ENCODE results near the gene IFT25.
A peak's percentile ranks its signal among the peaks of the same experiment; 100 is the strongest.
"Not testable (repeated sequence)": the region's sequence is repeated elsewhere in the genome, so short reads cannot be mapped to it uniquely, and the experiment has no call there.

IFT25 gene

DNA sequence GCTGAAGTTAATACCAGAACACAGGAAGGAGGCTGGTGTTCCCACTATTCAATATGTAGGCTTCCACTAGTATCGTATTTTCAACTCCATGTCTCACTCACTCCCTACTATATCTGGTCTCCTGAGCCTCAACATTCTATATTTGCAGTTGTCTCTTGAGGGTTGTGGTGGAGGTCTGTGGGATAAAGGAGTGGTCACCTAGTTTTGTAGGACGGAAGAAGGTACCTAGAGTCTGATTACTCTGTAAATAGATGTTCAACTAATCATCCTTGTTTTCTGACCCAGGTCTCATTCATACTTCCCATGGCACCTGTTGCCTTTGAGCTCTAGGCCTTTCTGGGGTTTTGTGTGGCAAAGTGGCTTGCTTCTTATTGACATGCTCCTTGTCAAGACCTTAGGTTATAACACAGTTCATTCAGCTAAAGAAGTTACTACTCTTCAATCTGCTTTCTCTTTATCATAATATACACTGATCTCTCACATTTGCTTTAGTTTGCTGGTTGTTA is 18.1 kb downstream of the IFT25 start:
- DNase-seq, result no peak

DNA sequence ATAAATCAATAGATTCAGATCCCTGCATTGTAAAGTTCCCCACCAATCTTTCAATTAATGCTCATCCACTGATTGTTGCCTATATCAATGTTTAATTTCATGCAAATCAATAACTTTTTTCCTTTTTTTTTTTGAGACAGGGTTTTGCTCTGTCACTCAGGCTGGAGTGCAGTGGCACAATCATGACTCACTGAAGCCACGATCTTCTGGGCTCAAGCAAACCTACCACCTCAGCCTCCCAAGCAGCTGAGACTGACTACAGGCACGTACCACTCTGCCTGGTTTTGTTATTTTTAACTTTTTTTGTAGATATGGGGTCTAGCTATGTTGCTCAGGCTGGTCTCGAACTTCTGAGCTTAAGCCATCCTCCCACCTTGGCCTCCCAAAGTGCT is 25.8 kb downstream of the IFT25 start:
- peak; percentile 21 for DNase-seq

DNA sequence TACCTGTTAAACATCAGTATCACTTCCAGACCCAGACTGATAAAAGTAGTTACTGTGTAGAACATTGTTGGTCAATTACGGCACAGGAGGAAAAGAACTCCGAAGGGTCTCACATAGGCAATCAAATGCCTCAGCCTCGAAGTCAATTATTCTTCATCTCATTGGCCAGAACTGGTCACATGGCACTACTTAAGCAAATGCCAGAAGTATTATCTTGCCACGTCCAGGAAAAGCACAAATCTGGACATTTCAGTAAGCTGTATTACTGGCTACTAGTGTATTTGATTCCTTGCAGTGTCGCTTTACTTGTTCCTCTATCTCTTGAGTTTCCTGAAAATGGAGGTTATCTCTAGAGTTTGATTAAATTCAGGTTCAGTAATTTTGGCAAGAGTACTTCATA is 27.2 kb downstream of the IFT25 start:
- DNase-seq, result no peak

DNA sequence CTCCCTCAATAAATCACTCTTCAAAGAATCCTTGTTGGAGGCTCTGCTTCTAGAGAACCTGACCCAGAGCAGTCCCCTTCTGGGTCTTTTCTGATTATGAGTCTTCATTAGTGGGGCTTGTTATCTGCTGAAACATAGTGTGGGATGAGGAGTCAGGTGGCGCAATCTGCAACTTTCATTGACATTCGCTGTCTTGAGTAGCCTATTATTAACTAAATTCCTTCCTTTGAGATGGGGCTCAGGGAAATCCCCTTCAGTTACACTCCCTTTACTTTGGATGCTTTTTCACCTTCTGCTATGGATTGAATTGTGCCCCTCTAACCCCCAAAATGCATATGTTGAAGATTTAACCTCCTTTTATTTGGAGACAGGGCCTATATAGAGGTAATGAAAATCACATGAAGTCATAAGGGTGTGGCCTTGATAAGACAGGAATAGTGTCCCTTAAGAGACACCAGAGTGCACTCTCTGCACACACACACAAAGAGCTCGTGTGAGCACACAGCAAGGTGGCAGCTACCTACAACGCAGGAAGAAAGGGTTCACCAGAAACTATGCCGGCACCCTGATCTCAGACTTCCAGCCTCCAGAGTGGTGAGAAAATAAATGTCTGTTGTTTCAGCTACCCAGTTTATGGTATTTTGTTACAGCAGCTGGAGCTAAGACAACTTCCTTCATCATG is 32.0 kb downstream of the IFT25 start:
- no peak for DNase-seq

DNA sequence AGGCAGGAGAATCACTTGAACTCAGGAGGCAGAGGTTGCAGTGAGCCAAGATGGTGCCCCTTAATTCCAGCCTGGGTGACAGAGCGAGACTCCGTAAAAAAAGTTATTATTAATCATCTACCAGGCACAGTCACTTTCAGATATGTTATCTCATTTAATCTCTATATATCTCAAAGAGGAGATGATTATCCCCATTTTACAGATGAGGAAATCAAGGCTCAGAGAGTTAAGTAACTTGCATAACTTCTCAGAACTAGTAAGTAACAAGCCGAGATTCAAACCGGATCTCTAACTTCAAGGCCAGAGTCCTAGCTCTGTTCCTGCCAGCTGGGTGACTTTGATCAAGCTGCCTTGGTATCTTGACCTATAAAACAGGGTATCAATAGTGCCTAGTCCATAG is 34.1 kb downstream of the IFT25 start:
- DNase-seq, result no peak

DNA sequence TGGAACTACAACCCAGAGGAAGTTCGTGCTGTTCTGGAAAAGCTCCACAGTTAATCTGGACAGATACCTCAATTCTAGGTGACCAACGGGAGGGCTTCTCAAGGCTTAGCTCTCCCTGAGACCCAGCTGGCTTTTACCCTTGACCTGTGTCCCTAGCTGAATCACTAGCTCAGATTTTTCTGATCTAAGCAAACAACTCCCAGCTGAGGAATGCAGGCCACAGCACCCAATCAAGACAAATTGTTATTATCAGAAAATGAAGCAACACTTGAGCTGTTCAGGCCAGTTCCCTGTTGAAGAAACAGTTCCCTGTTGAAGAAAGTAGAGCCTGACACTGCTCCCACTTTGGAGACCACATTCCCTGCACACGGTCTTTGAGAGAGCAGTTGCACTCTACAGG is 35.6 kb downstream of the IFT25 start:
- no peak for DNase-seq

DNA sequence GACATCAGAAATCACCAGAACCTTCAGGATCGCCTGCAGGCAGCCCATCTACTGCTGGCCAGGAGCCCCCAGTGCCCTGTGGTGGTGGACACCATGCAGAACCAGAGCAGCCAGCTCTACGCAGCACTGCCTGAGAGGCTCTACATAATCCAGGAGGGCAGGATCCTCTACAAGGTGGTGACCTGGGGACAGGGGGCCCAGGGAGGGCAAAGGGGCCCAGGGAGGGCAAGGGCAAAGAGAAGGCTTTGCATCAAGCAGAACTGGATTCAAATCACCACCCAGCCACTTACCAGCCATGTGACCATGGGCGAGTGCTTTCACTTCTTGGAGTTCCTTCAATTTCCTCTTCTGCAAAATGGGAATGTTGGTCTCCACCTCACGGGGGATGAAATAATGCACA is 39.4 kb downstream of the IFT25 start:
- DNase-seq, result no peak

DNA sequence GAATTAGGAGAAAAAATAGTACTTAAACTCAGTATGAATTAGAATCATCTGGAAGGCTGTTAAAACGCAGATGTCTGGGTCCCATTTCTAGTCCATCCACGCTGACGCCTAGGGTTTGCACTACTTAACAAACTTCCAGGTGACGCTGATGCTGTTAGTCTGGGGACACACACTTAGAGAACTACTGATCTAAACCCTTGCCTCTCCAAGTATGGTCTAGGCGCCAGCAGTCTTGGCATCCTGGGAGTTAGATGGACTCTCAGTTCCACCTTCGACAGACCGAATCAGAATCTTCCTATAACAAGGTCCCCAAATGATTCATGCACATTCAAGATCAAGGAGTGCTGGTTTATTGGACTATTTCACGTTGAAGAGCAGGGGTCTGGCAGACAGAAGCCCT is 40.0 kb downstream of the IFT25 start:
- no peak for DNase-seq

DNA sequence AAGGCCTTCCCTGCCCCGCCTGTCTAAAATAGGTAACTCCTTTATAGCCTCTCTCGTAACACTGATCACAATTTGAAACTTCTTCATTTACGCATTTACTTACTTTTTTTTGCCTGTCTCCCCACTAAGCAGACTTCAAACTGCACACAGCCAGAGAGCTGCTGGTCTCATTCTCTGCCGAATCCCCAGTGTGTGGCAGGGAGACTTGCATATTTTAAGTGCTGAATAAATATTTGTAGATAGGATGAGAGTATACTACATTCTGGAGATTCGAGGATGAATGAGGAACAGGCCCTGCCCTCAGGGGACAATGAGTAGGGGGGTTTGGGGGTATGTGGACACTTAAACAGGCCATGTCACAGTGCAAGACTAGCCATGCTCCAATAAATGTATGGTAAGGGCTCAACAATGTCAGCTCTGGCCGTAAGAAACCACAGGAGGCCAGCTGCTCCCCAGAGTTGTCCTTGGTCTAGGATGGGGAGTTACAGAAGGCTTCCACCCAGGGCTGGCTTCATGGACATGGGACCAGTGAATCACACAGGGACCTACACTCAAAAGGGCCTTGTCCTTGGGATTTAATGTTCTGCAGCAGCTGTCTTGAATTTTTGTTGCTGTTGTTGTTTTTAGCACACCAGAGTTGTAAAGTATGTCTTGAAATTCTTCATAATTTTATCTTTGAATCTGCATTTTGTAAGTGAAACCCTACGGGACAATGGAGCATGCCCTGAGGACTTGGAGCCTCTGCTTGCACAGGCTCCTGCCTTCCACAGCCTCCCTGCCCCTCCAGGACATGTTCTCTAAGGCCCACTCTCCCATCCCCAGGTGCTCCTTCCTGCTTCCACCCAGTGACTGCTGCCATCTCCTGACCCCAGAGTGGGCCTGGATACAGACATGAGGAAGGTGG is 43.0 kb downstream of the IFT25 start:
- no peak for DNase-seq

DNA sequence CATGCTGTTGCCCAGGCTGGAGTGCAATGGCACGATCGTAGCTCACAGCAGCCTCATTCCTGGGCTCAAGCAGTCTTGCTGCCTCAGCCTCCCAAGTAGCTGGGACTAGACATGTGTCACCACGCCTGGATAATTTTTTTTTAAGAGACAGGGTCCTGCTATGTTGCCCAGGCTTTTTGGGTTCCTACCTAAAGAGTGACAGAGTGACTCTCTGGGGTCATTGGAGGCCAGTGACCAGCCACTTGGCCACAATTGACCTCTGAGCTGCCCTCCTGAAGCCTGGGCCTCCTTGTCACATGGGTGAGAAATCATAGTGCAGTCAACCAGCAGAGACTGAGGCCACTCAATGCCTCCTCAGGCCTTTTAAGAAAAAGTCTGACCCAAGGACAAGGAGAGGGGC is 45.8 kb downstream of the IFT25 start:
- DNase-seq, result no peak

DNA sequence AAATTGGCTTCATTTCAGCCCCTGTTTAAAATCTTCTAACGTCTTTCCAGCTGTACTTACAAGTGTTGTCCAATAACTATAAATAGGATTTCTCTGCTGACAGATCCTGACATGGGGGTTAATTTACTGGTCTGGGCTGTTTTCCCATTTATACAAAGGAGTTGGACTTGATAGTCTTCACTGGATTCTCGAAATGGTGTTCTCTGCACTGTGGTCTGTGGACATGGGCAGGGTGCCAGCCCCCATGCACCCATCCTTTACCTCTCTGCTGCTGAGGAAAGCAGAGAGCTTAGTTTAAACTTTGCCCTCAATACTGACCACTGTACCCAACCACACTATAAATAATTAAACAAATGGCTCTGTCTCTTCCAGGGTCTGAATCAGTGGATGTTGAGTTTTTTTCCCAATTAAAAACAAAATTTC is 46.3 kb downstream of the IFT25 start:
- DNase-seq, result peak; percentile 79

DNA sequence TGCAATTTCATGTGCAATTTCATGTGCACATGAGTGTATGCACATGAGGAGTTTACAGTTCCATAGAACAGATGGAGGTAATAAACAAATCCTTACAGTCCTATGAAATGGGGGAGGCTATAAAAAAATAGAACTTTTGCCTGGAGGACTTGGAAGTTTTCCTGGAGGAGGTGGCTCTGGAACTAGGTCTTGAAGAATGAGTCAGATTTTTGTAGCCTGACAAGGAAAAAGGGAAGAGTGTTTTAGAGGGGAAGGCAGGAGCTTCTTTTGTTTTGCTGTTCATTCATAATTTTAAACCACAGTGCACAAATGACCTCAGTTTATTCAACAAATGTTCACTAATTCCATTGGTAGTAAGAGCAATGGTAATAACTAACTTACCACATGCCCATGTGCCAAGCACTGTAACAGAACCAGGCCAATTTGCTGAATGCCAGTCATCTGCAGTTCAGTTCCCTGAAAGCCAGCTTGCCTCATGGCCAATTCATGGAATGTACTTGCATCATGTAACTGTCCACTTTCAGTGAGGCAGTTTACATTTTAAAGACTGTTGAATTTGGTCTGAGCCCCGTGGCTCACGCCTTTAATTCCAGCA is 48.8 kb downstream of the IFT25 start:
- DNase-seq, result peak; percentile 86

DNA sequence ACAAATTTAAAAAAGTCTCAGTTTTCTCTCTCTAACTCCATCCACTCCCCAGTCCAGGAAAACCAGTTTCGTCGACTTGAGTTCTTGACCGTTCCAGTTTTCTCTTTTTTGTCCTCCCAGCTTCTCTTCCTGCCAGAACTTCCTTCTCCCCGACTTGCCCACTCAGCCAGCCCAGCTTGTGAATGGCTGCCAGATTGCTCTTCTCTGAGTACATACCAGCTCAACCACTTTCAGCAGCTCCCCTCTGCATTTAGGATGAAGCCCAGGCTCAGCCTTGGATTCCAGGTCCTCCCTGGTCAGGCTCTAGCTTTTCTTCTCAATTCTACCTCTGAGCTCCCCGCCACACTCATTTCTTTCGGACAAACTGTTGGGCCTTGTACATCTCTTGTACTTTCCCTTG is 50.1 kb downstream of the IFT25 start:
- no peak for DNase-seq

DNA sequence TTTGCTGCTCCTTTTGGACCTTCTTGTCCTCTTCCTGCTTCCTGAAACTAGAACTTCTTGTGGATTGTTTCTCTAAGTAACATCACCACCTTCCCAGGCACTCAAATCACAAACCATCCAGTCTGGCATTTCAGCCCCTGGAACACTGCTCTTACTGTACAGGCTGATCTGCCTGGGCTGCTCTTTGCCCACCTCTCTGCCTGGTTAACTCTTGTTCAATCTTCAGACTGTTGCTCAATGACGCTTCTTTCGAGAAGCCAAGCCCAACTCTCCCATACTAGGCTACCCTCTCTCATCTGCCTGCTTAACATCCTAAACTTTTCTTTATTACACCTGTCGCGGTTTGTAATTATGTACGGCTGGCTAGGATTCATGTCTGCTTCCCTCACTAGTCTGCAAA is 50.9 kb downstream of the IFT25 start:
- no peak for DNase-seq

DNA sequence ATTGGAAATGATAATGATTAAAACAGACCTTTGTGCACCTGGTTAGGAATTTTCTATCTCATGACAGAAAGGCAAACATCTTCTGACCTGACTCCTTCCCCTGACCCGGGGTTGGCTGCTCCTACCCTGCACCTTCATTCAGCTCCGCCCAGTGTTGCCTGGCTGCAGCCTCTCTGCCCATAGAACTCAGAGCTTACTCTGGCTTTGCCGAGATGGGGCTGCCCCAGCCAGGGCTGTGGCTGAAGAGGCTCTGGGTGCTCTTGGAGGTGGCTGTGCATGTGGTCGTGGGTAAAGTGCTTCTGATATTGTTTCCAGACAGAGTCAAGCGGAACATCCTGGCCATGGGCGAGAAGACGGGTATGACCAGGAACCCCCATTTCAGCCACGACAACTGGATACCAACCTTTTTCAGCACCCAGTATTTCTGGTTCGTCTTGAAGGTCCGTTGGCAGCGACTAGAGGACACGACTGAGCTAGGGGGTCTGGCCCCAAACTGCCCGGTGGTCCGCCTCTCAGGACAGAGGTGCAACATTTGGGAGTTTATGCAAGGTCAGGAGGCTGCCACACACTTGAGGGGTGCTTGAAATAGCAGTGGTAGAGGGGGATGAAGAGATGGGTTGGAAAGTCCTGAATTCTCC is 51.4 kb downstream of the IFT25 start, which contains the start of gene DIO1:
Gene DIO1 (plus strand): TSS at position 189 of the 638 bp plus-strand sequence. CDS start 24 bp downstream, at position 213.
- no peak for DNase-seq

DNA sequence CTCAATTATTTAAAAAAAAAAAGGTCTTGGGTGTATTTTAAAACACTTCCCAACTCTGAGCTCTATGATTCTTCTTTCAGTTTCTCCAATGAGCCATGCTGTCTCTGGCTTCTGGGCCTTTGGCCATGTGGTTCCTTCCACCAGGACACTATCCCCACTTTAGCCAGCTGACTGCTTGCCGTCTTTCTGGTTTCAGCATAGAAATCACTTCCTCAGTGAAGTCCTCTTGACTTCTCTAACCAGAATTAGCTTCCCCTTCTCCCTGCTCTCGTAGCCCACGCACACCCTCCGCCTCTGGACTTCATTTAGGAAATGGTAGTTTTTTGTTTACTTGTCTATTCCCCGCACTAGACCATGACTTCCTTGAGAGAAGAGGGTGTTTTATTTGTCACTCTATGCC is 52.6 kb downstream of the IFT25 start:
- DNase-seq, result no peak

DNA sequence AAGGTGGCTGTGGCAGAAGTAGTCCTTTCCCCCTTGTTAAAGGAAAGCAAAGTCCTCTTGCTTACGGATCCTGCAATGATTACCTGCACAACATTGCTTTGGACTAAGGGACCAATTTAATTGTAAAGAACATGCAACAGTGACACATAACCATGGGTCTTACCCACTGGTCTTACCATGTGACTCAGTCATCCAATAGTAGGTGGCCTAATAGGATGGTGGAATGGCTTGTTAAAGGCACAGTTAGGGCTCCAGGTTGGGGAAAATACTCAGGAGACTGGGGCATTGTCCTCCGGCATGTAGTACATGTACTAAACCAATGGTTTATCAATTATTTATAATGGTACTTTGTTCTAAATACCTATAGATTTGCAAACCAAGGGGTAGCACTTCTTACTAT is 53.8 kb downstream of the IFT25 start:
- DNase-seq, result no peak

DNA sequence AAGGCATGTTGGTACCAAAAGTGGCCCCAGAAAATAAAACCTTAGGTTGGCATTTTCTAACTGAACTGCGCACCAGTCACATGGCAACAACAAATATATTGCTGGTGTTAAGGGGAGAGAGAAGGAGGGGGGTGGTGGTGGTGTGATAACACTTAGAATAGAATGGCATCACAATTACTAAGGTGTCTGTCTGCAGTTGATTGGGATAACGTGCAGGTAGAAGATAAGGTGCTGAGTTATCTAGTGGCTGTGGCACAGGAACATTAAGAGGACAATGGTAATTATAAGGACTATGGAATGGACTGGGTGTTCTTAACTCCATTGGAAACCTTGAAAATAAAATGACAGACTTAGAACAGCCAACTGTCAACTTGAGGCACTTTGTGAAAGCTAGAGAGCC is 54.5 kb downstream of the IFT25 start:
- DNase-seq, result no peak

DNA sequence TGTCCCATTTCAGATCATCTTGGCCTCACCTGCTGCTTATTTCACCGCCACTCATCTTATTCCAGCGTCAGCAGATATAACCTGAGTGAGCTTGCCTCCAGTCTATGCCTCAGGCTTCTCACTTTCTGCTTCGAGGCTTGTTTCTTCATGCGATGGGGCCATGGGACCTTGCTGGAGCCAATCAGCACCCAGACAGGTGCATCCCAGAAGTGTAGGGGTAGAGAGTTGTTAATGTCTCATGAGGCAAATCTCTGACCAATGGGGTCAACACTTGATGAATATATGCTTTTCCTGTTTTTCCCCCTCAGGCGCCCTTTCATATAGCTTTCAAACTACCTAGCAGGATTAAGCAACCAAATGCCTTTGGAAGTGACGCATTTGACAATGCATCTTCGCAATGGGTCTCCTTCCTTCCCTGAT is 55.0 kb downstream of the IFT25 start:
- no peak for DNase-seq

DNA sequence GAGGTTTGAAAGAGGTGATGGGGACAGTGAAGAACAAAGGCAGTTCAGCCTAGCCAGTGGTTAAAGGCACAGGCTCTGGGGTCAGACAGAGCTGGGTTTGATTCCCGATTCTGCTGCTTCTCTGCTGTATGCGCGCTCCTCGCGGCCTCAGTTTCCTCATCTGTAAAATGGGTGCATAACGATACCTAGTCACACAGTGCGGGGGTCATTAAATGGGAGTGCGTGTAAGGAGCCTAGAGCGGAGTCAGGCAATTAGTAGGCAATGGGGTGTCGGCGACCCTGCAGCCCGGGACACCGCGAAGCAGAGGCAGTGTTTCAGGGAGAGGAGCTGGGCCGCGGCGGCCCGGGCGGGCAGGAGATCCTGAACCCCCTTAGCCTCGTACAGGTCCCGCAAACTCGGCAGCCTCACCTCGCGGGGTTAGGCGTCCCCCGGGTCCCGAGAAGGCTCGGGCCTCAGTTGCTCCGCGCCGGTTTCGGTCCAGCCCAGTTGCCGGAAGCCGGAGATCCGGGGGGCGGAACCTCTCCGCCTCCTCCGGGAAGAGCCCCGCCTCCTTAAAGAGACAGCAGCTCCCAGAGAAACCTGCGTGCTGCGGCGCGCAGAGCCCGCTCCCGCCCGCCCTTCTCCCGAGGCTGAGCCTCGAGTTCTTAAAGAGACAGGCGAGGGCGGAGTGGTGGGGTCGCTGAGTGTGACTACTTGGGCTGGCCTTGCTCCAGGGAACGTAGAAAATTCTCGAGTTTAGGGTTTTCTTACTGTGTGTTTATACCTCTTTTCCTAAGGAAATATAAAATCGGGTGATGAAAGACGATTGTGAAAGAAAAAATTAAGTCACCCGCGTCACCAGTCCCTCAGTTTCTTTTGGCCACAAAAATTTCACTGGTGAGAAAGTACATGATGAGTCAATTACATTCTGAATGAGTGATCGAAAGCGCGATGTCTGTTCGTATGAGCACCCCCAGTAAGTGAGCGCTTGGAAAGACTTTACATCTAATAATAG is 55.9 kb downstream of the IFT25 start, which contains the start of gene YIPF1:
Gene YIPF1 (minus strand): TSS at position 494 of the 995 bp plus-strand sequence. CDS start 860 bp downstream, outside the sequence.
- DNase-seq, result peak; percentile 90

DNA sequence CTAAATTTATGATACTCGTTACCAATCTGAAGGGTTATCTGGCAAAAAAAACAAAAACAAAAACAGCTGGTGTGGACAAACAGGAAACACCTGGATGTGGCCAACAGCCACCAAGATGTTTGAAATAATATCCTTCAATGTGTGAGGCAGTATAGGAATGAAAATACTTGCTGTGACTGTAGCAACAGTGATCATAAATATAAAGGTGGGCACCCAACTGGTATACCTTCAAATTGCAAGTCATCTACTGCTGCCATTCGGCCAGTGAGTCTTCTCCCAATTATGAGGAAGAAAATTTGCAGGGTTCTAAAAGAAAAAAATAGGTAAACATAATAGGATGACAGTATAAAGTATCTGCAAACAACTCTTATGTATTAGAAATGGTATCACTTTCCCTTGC is 56.8 kb downstream of the IFT25 start:
- no peak for DNase-seq

DNA sequence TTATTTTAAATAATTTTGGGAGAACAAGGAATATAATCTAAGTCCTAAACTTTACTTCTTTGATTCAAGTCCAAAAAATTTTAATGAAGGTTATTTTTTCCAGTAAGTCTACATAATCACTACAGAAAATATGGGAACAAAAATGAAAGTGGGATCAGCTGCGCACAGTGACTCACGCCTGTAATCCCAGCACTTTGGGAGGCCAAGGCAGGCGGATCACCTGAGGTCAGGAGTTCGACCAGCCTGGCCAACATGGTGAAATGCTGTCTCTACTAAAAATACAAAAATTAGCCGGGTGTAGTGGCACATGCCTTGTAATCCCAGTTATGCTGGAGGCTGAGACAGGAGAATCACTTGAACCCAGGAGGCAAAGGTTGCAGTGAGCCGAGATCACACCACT is 61.9 kb downstream of the IFT25 start:
- not testable (repeated sequence) for DNase-seq

Measured in fibroblast of skin of right biceps (primary cell).